WTC11 (cell line): ENCODE data around the gene HIC1. TPM values are rescaled to one million over a fixed set of nuclear protein-coding genes. Genes with fewer than 3 reads are reported as not detected.

Experiments used
- FOXP1 ChIP-seq: sonication (generic); formaldehyde crosslinking; IDR thresholded peaks from 2 replicates; pipeline ENCODE4 v1.8.0; 2022; ENCODE audit warnings: missing genetic modification reagents, mild to moderate bottlenecking, moderate library complexity, borderline replicate concordance
- GABPB1 ChIP-seq: sonication (generic); formaldehyde crosslinking; IDR thresholded peaks from 2 replicates; pipeline ENCODE4 v1.8.1; 2023; ENCODE audit warnings: mild to moderate bottlenecking, missing genetic modification reagents
- IRF2 ChIP-seq: sonication (generic); formaldehyde crosslinking; IDR thresholded peaks from 2 replicates; pipeline ENCODE4 v1.8.0; 2022; ENCODE audit warnings: low read depth, missing genetic modification reagents, borderline replicate concordance
- JUN ChIP-seq: sonication (generic); formaldehyde crosslinking; IDR thresholded peaks from 2 replicates; pipeline ENCODE4 v1.8.0; 2023; ENCODE audit warnings: mild to moderate bottlenecking, missing genetic modification reagents
- PRRX2 ChIP-seq: fragments of 250-450 bp; sonication (Bioruptor Pico); IDR thresholded peaks from 2 replicates; pipeline ENCODE4 v1.8.0; 2021; ENCODE audit warnings: mild to moderate bottlenecking
- RELA ChIP-seq: sonication (generic); formaldehyde crosslinking; IDR thresholded peaks from 2 replicates; pipeline ENCODE4 v1.8.1; 2022; ENCODE audit warnings: missing genetic modification reagents, mild to moderate bottlenecking, borderline replicate concordance
- TP53 ChIP-seq: sonication (generic); formaldehyde crosslinking; IDR thresholded peaks from 2 replicates; pipeline ENCODE4 v1.8.1; 2023; ENCODE audit warnings: mild to moderate bottlenecking, missing genetic modification reagents
- ZNF138 ChIP-seq: sonication (generic); formaldehyde crosslinking; conservative IDR thresholded peaks from 2 replicates; pipeline ENCODE4 v1.8.1; 2022; ENCODE audit warnings: mild to moderate bottlenecking, moderate library complexity, missing genetic modification reagents
- total RNA-seq: library from RNA; stranded (reverse); gene quantifications from 3 replicates; pipeline ENCODE4 v1.2.3, GENCODE V29; 2021
- TF ChIP-seq, protein P1 (sequence below): fragments of 250-450 bp; sonication (Bioruptor Pico); IDR thresholded peaks from 2 replicates; pipeline ENCODE4 v1.9.0; 2021; ENCODE audit warnings: mild to moderate bottlenecking, borderline replicate concordance
- TF ChIP-seq, protein P2 (sequence below): sonication (generic); formaldehyde crosslinking; IDR thresholded peaks from 2 replicates; pipeline ENCODE4 v1.8.1; 2023; ENCODE audit warnings: mild to moderate bottlenecking, missing genetic modification reagents
- TF ChIP-seq, protein P3 (sequence below): sonication (generic); formaldehyde crosslinking; IDR thresholded peaks from 2 replicates; pipeline ENCODE4 v1.8.1; 2023; ENCODE audit warnings: mild to moderate bottlenecking, moderate library complexity, missing genetic modification reagents
- TF ChIP-seq, protein P4 (sequence below): sonication (generic); formaldehyde crosslinking; IDR thresholded peaks from 2 replicates; pipeline ENCODE4 v1.8.1; 2022; ENCODE audit warnings: low read depth, mild to moderate bottlenecking, moderate library complexity, missing genetic modification reagents, borderline replicate concordance
- TF ChIP-seq, protein P5 (sequence below): fragments of 250-450 bp; sonication (Bioruptor Pico); IDR thresholded peaks from 2 replicates; pipeline ENCODE4 v2.1.2; 2022; ENCODE audit warnings: mild to moderate bottlenecking, moderate library complexity

HIC1 gene
- total RNA-seq, 1 experiment from 2014 or later = 0.37 TPM

- TF ChIP-seq FOXP1 (CRISPR knock-in tag) (no peak), IRF2 (CRISPR knock-in tag) (no peak), JUN (CRISPR knock-in tag) (no peak), PRRX2 (CRISPR knock-in tag) (no peak), GABPB1 (CRISPR knock-in tag) (no peak), ZNF138 (no peak), TP53 (CRISPR knock-in tag) (no peak), RELA (no peak)
- TF ChIP-seq, protein P1, sequence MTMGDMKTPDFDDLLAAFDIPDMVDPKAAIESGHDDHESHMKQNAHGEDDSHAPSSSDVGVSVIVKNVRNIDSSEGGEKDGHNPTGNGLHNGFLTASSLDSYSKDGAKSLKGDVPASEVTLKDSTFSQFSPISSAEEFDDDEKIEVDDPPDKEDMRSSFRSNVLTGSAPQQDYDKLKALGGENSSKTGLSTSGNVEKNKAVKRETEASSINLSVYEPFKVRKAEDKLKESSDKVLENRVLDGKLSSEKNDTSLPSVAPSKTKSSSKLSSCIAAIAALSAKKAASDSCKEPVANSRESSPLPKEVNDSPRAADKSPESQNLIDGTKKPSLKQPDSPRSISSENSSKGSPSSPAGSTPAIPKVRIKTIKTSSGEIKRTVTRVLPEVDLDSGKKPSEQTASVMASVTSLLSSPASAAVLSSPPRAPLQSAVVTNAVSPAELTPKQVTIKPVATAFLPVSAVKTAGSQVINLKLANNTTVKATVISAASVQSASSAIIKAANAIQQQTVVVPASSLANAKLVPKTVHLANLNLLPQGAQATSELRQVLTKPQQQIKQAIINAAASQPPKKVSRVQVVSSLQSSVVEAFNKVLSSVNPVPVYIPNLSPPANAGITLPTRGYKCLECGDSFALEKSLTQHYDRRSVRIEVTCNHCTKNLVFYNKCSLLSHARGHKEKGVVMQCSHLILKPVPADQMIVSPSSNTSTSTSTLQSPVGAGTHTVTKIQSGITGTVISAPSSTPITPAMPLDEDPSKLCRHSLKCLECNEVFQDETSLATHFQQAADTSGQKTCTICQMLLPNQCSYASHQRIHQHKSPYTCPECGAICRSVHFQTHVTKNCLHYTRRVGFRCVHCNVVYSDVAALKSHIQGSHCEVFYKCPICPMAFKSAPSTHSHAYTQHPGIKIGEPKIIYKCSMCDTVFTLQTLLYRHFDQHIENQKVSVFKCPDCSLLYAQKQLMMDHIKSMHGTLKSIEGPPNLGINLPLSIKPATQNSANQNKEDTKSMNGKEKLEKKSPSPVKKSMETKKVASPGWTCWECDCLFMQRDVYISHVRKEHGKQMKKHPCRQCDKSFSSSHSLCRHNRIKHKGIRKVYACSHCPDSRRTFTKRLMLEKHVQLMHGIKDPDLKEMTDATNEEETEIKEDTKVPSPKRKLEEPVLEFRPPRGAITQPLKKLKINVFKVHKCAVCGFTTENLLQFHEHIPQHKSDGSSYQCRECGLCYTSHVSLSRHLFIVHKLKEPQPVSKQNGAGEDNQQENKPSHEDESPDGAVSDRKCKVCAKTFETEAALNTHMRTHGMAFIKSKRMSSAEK (CRISPR knock-in tag) = no peak
- TF ChIP-seq, protein P2, sequence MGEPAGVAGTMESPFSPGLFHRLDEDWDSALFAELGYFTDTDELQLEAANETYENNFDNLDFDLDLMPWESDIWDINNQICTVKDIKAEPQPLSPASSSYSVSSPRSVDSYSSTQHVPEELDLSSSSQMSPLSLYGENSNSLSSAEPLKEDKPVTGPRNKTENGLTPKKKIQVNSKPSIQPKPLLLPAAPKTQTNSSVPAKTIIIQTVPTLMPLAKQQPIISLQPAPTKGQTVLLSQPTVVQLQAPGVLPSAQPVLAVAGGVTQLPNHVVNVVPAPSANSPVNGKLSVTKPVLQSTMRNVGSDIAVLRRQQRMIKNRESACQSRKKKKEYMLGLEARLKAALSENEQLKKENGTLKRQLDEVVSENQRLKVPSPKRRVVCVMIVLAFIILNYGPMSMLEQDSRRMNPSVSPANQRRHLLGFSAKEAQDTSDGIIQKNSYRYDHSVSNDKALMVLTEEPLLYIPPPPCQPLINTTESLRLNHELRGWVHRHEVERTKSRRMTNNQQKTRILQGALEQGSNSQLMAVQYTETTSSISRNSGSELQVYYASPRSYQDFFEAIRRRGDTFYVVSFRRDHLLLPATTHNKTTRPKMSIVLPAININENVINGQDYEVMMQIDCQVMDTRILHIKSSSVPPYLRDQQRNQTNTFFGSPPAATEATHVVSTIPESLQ (CRISPR knock-in tag) = no peak
- TF ChIP-seq, protein P3, sequence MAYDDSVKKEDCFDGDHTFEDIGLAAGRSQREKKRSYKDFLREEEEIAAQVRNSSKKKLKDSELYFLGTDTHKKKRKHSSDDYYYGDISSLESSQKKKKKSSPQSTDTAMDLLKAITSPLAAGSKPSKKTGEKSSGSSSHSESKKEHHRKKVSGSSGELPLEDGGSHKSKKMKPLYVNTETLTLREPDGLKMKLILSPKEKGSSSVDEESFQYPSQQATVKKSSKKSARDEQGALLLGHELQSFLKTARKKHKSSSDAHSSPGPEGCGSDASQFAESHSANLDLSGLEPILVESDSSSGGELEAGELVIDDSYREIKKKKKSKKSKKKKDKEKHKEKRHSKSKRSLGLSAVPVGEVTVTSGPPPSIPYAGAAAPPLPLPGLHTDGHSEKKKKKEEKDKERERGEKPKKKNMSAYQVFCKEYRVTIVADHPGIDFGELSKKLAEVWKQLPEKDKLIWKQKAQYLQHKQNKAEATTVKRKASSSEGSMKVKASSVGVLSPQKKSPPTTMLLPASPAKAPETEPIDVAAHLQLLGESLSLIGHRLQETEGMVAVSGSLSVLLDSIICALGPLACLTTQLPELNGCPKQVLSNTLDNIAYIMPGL (CRISPR knock-in tag) = no peak
- TF ChIP-seq, protein P4, sequence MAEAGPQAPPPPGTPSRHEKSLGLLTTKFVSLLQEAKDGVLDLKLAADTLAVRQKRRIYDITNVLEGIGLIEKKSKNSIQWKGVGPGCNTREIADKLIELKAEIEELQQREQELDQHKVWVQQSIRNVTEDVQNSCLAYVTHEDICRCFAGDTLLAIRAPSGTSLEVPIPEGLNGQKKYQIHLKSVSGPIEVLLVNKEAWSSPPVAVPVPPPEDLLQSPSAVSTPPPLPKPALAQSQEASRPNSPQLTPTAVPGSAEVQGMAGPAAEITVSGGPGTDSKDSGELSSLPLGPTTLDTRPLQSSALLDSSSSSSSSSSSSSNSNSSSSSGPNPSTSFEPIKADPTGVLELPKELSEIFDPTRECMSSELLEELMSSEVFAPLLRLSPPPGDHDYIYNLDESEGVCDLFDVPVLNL (CRISPR knock-in tag) = no peak
- TF ChIP-seq, protein P5, sequence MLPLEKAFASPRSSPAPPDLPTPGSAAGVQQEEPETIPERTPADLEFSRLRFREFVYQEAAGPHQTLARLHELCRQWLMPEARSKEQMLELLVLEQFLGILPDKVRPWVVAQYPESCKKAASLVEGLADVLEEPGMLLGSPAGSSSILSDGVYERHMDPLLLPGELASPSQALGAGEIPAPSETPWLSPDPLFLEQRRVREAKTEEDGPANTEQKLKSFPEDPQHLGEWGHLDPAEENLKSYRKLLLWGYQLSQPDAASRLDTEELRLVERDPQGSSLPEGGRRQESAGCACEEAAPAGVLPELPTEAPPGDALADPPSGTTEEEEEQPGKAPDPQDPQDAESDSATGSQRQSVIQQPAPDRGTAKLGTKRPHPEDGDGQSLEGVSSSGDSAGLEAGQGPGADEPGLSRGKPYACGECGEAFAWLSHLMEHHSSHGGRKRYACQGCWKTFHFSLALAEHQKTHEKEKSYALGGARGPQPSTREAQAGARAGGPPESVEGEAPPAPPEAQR (CRISPR knock-in tag) = no peak
Measured at GRCh38 chr17:2034806-2035540, 19.9 kb upstream of the HIC1 start (continued).
